Sciatic nerve (tissue), 2 donors: ENCODE data around the gene ANKFY1. TPM values are rescaled to one million over a fixed set of nuclear protein-coding genes. Genes with fewer than 3 reads are reported as not detected.

Source experiments
- ATAC-seq: fragments of 200-7000 bp; cut with Tn5 transposase; one replicate; pipeline ENCODE4 v1.9.1; 2020; ENCODE audit warnings: mild to moderate bottlenecking, moderate library complexity
- DNase-seq: peaks from one replicate; pipeline ENCODE4 v3.0.0-alpha.2; 2020; ENCODE audit warnings: low spot score
- intact Hi-C: fragments of 100-400 bp; cut with DNase I; formaldehyde crosslinking; loops from one replicate; pipeline ENCODE4 v1.14.2; 2022
- total RNA-seq: library from RNA; stranded (reverse); fragmentation: NEBNext Ultra II Directional; extraction: Animal tissue kit (Norgen Biotek cat#: 25700); gene quantifications from one replicate; pipeline ENCODE4 v1.2.1, GENCODE V29; 2021
- donor health status: DM: no; HTN: no; CAD: no.
- donor health status: DM: no; HTN: no; CAD: no.

The ANKFY1 gene
- total RNA-seq, 1 donor from 2014 or later, result 62.4 TPM

DNA sequence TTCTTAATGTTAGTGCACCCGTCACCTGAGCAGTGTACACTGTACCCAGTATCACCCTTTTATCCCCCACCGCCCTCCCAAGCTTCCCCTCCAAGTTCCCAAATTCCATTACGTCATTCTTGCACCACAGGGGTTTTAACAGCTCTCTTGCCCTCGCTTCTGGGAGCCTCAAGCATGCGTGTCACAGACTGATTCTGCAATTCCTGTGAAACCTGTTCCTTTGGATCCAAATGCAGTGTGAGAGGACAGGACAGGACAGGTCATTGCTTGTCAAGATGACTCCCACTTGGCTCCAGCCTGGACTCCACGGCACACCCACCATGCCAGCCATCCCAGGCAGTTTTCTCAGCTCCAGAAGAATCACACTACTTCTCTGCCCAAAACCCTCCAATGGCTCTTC, 76.7 kb downstream of the ANKFY1 start:
- DNase-seq (peak; percentile 23), ATAC-seq (no peak)
- intact Hi-C loops, result no loop called here

- intact Hi-C loops, result no loop called here
- DNase-seq, result peak; percentile 47
- ATAC-seq, result no peak
Measured at GRCh38 chr17:4186357-4186881, 77.4 kb downstream of the ANKFY1 start.

- peak; percentile 44 for DNase-seq
Measured at GRCh38 chr17:4185656-4186055, 78.1 kb downstream of the ANKFY1 start.

GRCh38 chr17:4184811-4185210, 79.0 kb downstream of the ANKFY1 start:
- ATAC-seq, result no peak
- intact Hi-C loops, result no loop called here
- DNase-seq, result peak; percentile 38

More at GRCh38 chr17:4185656-4186055, 78.1 kb downstream of the ANKFY1 start:
- ATAC-seq, result no peak
- intact Hi-C loops, result no loop called here

DNA sequence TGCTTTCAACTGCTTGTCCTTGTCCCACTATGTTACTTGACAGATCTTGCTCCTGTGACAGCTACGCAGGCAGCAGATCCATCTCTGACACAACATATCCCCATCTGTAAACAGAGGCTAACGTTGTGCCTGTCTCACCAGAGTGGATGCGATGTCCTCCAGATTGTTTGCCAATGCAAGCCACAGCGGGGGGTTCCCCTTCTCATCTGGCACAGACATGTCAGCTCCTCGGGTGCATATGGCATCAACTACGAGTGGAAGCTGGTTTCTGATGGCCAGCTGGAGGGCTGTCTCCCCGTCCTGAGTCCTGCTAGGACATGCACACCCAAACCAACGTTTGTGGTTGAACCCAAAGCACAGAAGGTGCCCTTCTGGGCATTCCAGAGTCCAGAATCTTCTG, 81.7 kb downstream of the ANKFY1 start:
- no peak for ATAC-seq
- peak; percentile 32 for DNase-seq
- intact Hi-C loops, result no loop called here

DNA sequence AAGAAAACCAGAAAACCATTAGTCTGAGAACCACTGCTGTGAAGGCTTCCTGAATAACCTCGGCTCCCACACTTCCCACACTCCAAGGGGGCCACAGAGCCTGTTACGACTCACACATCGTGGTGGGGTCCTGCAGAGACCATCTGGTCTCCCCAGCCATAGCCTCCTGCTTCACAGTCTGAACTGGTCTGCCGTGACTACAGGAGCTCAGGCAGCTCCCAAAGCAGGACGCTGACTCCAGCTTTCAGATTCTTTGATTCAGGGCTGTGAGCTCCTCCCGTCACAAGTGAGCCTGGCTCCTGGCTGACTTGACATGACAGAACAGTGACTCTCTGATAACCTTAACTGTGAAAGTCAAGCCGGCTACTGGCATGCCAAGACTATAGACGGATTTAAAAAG, 83.0 kb downstream of the ANKFY1 start:
- peak; percentile 38 for DNase-seq
- intact Hi-C loops, result no loop called here
- ATAC-seq, result no peak

DNA sequence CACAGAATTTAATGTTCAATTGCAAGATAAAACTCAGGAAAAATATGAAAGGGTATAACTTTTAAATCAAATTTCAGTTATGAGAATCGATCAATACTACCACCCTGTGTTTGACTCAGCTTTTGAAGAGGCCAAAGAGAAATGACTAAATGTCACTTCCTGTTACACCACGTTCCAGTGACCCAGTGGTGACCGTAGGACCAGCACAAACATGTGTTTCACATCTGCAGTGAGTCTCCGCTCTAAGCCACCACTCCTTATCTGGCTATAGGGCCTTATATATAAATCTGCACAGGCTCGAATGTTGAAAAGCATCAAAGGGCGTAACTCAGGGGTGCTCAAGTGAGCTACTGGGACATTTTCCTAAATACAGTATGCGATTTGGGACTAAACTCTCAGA, 84.7 kb downstream of the ANKFY1 start:
- no peak for ATAC-seq
- intact Hi-C loops, result no loop called here
- no peak for DNase-seq

GRCh38 chr17:4178651-4179050, 85.1 kb downstream of the ANKFY1 start:
- intact Hi-C loops, result no loop called here
- DNase-seq (no peak), ATAC-seq (no peak)

GRCh38 chr17:4177806-4178205, 86.0 kb downstream of the ANKFY1 start:
- ATAC-seq (no peak), DNase-seq (no peak)
- intact Hi-C loops, result no loop called here

DNA sequence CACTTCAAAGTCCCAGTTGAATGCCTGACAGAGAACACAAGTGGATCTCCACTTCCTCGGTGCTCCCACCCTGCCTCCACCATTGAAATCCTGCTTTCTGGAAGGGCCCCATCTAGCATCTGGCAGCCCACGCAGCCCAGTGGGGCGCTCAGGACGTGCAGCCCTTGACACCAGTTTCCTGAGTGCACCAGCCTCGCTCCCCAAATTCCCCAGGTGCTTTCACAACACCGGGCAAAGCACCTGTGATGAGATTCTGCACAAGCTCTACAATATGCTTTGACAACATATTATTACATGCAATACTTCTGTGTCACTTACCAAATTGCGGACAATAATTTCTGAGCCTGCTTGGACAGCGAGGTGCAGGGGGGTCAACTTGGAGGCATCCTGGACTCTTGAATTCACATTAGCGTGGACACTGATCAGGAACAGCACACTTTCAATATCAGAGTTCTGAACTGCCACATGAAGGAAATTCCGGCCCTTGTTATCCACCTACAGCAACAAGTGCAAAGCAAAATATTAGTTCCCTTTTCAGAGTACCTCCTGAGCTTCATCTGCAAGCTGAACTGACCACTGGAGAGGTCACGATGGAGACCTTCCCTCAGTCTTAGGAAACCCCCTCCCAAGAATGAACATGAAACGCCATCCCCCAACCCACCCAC, 86.8 kb downstream of the ANKFY1 start:
- ATAC-seq (no peak), DNase-seq (no peak)
- intact Hi-C loops, result no loop called here

GRCh38 chr17:4175921-4176807, 87.6 kb downstream of the ANKFY1 start:
- no peak for DNase-seq
- ATAC-seq, result no peak
- intact Hi-C loops, result no loop called here

- ATAC-seq (no peak), DNase-seq (no peak)
- intact Hi-C loops, result no loop called here
Measured at GRCh38 chr17:4174556-4174955, 89.2 kb downstream of the ANKFY1 start.

DNA sequence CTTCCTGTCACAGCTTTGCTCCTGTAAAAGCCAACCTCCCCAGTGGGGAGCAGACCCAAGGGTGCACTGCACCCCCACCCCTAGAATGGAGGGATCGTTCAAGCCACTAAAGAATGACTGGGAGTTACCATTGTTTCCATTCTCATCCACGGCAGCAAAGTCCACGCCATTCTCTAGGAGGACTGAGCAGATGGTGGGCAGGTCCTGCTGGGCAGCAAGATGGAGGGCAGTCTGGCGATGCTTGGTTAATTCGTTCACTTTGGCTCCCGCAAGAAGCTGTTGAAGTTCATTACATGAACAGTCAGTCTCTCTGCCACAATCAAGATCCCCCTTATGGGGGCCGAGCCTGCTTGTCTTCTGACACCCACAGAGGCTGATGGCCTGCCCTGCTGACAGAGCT, 90.0 kb downstream of the ANKFY1 start:
- intact Hi-C loops, result no loop called here
- DNase-seq (no peak), ATAC-seq (no peak)

DNA sequence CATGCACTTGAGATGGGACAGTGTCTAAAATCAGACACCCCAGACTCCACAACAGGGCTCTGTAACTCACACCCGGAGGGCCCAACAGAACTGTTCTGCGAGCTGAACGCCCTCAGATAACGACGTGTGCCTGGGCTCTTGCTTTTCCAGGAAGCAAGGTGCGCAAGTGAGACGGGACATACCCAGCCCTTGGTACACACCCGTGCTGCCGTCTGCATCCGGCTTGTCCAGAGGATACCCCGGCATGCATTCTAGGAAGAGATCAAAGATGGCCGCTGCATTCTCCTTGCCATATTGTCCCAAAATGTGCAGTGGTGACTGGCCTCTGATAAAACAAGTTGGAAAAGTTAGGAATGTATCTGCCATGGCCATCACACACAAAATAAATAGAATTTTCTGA, 91.4 kb downstream of the ANKFY1 start:
- ATAC-seq (no peak), DNase-seq (no peak)
- intact Hi-C loops, result no loop called here

DNA sequence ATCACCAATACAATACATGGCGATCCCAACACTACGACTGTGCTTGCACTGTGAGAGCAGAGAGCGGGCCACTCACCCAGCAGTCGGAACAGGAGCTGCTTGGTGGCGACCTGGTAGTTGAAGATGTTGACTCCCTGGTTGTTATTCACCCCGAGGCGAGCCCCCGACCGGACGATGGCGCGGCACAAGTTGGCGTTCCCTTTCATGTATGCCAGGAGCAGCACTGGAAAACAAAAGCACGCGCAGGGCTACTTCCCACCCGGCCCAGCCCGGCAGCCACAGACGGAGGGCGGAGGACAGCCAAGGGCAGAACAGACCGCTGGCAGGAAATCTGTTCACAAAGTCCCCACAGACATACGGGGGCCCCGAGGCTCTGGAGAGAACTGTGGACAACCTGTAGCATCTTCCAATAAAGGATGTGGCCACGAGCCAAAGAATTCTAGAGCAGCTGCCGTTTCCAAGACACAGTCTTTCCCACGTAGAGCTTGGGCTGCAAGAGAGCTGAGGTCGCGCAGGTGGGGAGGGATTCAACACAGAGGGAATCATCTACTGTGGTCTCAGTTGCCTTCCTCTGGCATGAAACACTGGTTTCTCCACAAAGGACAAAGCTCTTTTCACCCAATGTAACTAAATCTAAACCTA, 93.0 kb downstream of the ANKFY1 start:
- ATAC-seq (no peak), DNase-seq (no peak)
- intact Hi-C loops, result no loop called here

- ATAC-seq (no peak), DNase-seq (no peak)
- intact Hi-C loops, result no loop called here
Measured at GRCh38 chr17:4167786-4168185, 96.0 kb downstream of the ANKFY1 start.

DNA sequence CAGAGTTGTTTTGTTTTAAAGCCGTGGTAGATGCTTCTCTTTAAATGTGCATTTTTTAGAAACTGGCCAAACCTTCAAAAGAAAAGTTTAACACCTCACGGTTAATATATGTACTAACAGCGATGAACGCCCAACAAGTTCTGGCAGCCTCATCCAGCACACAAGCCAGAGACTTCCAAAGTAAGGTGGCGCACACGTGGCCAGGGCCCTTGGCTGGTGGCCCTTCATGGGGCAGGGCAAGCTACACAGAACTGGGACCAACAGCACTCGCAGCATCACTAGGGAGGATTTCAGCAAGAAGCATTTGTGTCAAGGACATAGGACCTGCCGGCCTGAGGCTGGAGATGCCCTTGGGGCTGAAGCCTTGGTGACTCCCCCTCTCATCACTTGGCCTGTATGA, 97.4 kb downstream of the ANKFY1 start:
- DNase-seq, result no peak
- ATAC-seq, result no peak
- intact Hi-C loops, result no loop called here

DNA sequence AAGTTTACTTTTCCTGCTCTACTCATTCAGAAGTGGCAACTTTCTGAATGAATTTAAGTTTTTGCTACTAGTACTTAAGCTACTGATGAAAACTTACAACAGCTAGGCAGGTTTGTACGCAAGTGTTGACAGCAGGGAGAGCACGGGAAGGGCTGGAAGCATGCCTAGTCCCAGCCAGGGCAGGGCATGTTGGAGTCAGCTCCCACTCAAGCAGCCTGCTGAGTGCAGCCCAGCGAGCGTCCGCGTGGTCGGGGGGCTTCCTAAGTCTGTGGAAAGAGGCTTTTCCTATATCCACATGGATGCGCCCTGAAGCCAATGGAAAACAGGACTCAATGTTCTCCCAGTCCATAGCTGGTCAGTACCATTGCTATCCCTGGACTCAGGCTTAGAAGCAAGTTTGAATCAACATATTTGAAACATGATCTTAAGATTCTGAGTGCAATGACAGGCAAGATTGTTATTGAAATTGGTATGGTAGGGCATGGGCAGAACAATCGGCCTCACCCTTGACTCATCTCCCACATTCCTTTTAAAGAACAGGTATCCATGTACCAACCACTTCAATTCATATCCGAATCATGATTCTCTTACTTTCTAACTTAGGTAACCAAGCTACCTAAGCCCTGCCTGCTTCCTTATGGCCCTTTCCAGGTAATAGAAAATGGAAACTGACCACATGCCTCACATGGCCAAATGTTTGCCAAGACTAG, 98.3 kb downstream of the ANKFY1 start:
- ATAC-seq (no peak), DNase-seq (no peak)
- intact Hi-C loops, result no loop called here

DNA sequence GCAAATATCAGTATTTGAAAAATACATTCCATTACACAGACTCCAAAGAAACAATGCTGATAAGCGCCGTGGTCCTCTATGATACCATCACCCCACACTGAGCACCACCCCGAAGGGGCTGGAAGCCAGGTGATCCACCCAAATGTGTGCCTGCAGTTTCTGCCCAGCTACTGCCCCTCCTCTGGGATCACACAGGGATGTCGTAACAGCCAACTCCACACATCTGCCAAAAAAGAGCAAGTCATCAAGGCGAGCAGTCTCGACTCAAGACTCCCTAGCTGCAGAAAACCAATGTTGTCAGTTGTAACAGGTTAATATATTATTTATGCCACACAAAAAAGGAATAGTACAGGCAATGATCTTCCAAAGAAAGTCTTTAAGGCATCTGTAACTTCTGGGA, 99.8 kb downstream of the ANKFY1 start:
- DNase-seq, result no peak
- peak; percentile 27 for ATAC-seq
- intact Hi-C loops, result no loop called here
